ENCODE data around the gene VSX1.
A peak's percentile ranks its signal among the peaks of the same experiment; 100 is the strongest.

Gene VSX1

GRCh38 chr20:25059866-25060465 is 22.0 kb downstream of the VSX1 start:
- ATAC-seq, result no peak
- no peak for TF ChIP-seq ZC3H10 (CRISPR knock-in tag; IDR thresholded peaks at IDR 0.05)

- peak; percentile 44 for ATAC-seq
- no peak for TF ChIP-seq TCF4 (CRISPR knock-in tag; IDR thresholded peaks at IDR 0.05; ENCODE audit: borderline replicate concordance)
- TF ChIP-seq SNAI2 (CRISPR knock-in tag; IDR thresholded peaks at IDR 0.05), result no peak
- TF ChIP-seq ZNF70 (CRISPR knock-in tag; IDR thresholded peaks at IDR 0.05), result no peak
- no peak for TF ChIP-seq ZC3H10 (CRISPR knock-in tag; IDR thresholded peaks at IDR 0.05)
- TF ChIP-seq TOX (CRISPR knock-in tag; IDR thresholded peaks at IDR 0.05; ENCODE audit: borderline replicate concordance), result no peak
- no peak for TF ChIP-seq PPARA (CRISPR knock-in tag; IDR thresholded peaks at IDR 0.05; ENCODE audit: borderline replicate concordance)
- no peak for TF ChIP-seq OSR1 (CRISPR knock-in tag; IDR thresholded peaks at IDR 0.05)
- TF ChIP-seq ZNF565 (CRISPR knock-in tag; conservative IDR thresholded peaks at IDR 0.05; ENCODE audit: low read depth), result no peak
- TF ChIP-seq ZFP3 (CRISPR knock-in tag; IDR thresholded peaks at IDR 0.05), result no peak
- no peak for TF ChIP-seq RARB (CRISPR knock-in tag; IDR thresholded peaks at IDR 0.05)
- no peak for TF ChIP-seq ZFP30 (CRISPR knock-in tag; IDR thresholded peaks at IDR 0.05)
- no peak for TF ChIP-seq CSDC2 (CRISPR knock-in tag; IDR thresholded peaks at IDR 0.05)
- TF ChIP-seq CREB5 (CRISPR knock-in tag; IDR thresholded peaks at IDR 0.05; ENCODE audit: low read depth), result no peak
- no peak for TF ChIP-seq ESRRG (CRISPR knock-in tag; IDR thresholded peaks at IDR 0.05)
Observed at GRCh38 chr20:25058847-25059810, 22.8 kb downstream of the VSX1 start.

GRCh38 chr20:25058051-25058846 is 23.7 kb downstream of the VSX1 start, which contains the start of gene ACSS1:
Gene ACSS1 (minus strand): TSS chr20:25058139. CDS start chr20:25058102, 37 bp downstream.
- peak; percentile 51 for ATAC-seq

GRCh38 chr20:25057234-25058050 is 24.5 kb downstream of the VSX1 start:
- ATAC-seq, result peak; percentile 72
- TF ChIP-seq POU6F1 (CRISPR knock-in tag; IDR thresholded peaks at IDR 0.05; ENCODE audit: borderline replicate concordance, low read depth) (no peak), TOX (CRISPR knock-in tag; IDR thresholded peaks at IDR 0.05; ENCODE audit: borderline replicate concordance) (no peak), ZC3H10 (CRISPR knock-in tag; IDR thresholded peaks at IDR 0.05) (no peak), ARNTL (CRISPR knock-in tag; IDR thresholded peaks at IDR 0.05; ENCODE audit: borderline replicate concordance, low read depth) (no peak), ZNF565 (CRISPR knock-in tag; conservative IDR thresholded peaks at IDR 0.05; ENCODE audit: low read depth) (no peak), GLIS3 (CRISPR knock-in tag; IDR thresholded peaks at IDR 0.05) (no peak), CSRNP3 (CRISPR knock-in tag; IDR thresholded peaks at IDR 0.05) (no peak), BACH2 (CRISPR knock-in tag; IDR thresholded peaks at IDR 0.05; ENCODE audit: borderline replicate concordance) (no peak), OSR1 (CRISPR knock-in tag; IDR thresholded peaks at IDR 0.05) (no peak), ZFP30 (CRISPR knock-in tag; IDR thresholded peaks at IDR 0.05) (no peak), ISL1 (CRISPR knock-in tag; IDR thresholded peaks at IDR 0.05) (no peak), TSHZ2 (CRISPR knock-in tag; IDR thresholded peaks at IDR 0.05) (no peak)

More at GRCh38 chr20:25058051-25058846, 23.7 kb downstream of the VSX1 start, which contains the start of gene ACSS1:
- TF ChIP-seq ARNTL (CRISPR knock-in tag; IDR thresholded peaks at IDR 0.05; ENCODE audit: borderline replicate concordance, low read depth) (no peak), TOX (CRISPR knock-in tag; IDR thresholded peaks at IDR 0.05; ENCODE audit: borderline replicate concordance) (no peak), ZNF8 (CRISPR knock-in tag; IDR thresholded peaks at IDR 0.05) (no peak), ESRRG (CRISPR knock-in tag; IDR thresholded peaks at IDR 0.05) (no peak), CREB5 (CRISPR knock-in tag; IDR thresholded peaks at IDR 0.05; ENCODE audit: low read depth) (no peak), RARB (CRISPR knock-in tag; IDR thresholded peaks at IDR 0.05) (no peak)

Measured in SK-N-SH treated with all-trans-retinoic acid at 6 μM for 48 hours (cell line).